Measurements from ENCODE around the gene CSNK2A3.
"Not testable (repeated sequence)": the region's sequence is repeated elsewhere in the genome, so short reads cannot be mapped to it uniquely, and the experiment has no call there.

CSNK2A3 gene

DNA sequence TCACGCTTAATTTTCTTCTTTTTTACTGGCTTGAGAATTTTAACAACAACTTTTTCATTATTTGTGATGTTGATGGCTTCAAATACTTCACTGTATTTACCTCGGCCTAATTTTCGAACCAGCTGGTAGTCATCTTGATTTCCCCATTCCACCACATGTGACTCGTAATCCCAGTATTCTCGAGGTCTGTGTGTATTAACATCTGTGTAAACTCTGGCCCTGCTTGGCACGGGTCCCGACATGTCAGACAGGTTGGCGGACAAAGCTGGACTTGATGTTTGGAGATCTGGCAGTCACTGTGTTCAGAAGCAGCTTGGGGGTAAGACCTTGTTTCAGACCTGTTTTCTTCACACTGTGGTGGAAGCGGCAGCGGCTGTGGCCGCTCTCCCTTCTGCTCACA lies at the start of gene CSNK2A3:
CSNK2A3 (minus strand) TSS at position 373 of the 400 bp plus-strand sequence; CDS start at position 242, 131 bp downstream.
- not testable (repeated sequence) for DNase-seq

DNA sequence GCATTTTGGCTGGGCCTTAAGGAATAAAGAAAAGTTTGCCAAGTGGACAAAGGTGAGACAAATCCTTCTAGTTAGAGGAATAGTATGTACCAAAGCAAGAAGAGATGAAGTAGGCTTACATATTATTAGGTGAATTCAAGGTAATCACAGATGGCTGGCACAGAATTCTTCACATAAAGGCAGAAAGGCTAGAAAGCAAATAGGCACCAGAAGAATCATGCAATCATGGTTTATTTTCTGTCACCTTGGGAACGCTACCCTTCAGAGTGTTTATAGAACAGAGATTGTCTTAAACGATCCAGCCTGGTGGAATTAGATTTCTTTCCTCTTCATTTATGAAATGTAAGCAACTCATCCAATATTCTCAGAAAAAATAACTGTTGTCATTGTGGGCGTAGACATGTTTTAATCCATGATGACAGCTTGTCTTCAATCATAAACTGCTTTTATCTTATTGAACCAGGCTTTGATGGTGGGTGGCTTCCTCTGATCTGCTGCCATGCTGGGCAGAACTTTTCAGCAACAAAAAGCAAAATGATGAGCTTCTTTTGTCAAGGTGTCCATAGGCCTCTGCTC lies 49.0 kb upstream of the CSNK2A3 start:
- DNase-seq = no peak

DNA sequence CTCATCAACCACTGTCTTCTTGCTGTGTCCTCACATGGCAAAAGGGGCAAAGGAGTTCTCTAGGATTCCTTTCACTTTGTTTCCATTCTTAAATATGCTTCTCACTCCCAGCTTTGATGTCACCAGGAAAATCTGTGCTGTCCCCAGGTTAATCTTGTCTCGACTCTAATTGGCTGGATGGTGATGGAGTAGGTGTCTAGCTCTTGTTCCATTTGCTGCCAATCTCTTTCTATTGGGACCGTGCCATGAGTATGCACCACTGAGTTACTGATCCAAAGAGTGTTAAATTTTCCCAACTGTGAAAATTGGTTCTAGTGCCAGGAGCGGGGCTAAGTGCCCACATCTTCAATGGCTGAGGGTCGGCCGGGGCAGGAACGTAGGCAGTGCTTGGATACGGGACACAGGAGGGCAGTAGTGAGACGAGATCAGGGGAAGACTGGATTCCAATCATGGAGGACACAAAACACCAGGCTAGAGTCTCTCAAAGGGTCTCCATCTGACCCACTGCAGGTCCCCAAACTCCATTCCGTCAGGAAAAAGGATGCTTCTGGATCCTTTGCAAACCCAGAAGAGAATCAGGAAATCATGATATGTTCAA lies 47.7 kb upstream of the CSNK2A3 start:
- no peak for DNase-seq

GRCh38 chr11:11400121-11400520 lies 47.1 kb upstream of the CSNK2A3 start:
- DNase-seq = no peak

DNA sequence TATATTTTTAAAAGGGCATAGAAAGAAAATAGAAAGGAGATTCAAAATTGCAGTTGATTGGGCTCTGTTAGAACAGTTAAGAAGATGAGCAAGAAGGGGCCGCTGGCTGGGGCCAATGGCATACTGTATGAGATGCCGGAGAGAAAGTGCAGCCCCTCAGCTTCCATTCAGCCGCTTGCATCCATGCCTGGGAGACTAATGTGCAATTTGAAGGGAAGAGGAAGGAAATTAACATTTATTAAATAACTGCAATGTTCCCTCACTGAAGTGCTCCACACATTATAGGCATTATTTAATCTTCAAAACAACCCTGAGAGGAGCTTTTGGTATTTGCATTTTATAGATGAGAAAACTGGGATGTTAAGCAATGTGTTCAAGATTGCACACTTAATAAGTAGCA lies 44.7 kb upstream of the CSNK2A3 start:
- no peak for DNase-seq

DNA sequence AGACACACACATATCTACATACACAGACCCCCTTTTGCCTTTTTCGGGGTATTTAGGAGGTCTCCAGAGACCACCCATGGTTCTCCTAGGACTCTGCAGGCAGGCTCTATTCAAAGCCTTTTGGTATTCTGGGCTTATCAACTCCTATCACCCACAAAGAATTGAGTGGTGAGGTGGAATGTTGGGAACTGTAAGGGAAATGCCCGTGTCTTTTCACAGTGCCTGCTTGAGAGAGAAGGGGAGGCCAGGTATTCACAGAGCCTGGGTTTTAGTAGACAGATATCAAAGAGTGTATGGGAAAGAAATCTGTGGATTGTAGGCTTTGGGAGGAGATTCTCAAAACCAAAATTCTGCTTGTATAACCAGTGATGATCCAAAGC lies 44.0 kb upstream of the CSNK2A3 start:
- DNase-seq = no peak

GRCh38 chr11:11396301-11397035 lies 43.4 kb upstream of the CSNK2A3 start:
- DNase-seq = no peak

- no peak for DNase-seq
These were observed 42.1 kb upstream of the CSNK2A3 start for GRCh38 chr11:11395126-11395525.

GRCh38 chr11:11394241-11394640 lies 41.2 kb upstream of the CSNK2A3 start:
- DNase-seq = no peak

DNA sequence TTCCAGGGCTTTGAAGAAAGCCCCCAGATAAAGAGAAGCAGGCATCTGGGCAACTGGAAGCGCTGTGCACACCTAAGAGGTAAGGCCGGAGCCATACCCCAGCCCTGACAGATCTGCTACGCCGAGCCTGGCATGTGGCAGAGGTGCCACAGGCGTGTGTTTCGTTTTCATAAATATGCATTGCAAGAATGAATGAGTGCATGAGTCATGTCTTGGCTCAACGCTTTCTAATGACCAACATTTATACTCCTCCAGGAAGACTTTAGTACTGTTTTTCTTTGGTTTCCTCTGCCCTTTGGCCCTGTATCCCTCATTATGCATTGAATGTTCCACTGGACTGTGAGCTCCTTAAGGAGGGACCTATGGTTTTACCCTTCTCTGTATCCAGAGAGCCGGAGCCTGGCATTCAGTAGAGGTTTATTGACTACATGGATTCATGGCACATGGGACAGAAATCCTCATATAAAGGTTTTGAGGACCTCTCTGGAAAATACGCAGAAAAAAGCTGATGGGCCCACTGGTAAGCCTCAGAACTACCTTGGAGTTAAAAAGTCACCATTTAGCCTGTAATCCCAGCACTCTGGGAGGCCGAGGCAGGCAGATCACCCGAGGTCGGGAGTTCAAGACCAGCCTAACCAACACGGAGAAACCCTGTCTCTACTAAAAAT lies 38.9 kb upstream of the CSNK2A3 start:
- no peak for DNase-seq

DNA sequence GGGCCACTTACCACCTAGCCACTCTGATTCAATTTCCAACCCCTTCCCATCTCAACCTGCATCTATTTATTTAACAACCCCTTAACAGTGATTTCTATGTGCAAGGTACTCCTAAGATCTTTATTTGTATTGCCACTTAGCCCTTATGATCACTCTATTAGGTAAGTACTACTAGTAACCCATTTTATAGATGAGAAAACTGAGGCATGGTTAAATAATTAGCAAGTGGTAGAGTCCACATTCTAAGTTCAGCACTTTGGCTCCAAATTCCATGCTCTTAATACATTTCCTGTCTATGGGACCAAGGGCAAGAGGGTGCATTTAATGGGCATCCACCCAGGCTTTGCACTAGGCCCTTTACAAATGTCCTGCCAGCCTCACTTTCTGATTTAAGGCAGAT lies 38.1 kb upstream of the CSNK2A3 start:
- no peak for DNase-seq

DNA sequence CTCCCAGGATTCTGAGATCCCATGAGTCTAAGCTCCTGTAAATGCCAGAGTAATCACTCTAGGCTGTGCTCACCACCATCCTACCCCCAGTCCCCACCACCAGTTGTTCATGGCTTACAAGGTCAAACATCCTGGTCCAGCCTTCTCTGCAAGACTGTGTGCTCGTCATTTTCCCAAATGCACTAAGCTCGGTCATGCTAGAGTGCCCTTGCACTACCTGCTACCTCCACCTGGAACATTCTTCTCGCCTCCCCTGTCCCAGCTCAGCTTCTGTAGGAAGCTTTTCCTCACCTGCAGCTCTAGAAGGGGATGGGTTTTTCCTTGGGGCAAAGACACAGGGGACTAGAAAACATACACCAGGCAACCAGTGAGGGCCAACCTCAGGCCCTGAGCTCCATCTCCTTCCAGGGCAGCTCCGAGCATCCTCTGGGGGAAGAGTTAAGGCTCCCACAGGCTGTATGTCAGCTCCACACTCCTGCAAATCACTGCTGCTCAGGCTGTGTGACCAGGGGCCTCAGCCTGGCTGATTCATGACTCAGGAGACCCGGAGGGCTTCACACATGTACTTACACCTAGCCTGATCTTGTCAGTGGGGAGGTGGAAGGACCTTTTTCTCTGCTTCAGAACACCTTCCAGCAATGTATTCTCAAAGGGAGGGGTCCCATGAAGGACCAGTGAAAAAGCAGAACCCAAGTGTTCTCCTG lies 37.2 kb upstream of the CSNK2A3 start:
- DNase-seq = no peak

DNA sequence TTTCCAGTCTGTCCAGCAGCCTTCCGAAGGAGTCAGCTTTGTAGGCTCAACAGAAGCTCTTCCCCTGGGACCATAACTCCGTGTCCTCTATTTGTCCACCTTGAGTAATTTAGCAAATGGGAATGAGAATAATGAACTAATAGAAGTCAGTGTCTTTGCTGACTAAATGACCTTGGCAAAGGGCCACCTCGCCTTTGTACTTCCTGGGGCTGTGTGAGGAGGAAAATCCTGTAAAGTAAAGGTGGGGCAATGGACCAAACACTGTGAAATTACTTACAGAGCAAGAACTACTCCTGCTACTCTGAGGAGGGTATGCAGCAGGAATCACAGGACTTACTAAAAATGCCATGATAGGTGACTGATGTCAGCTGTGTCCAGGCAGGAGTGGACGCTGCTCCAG lies 36.2 kb upstream of the CSNK2A3 start:
- no peak for DNase-seq

GRCh38 chr11:11387622-11388305 lies 34.7 kb upstream of the CSNK2A3 start:
- DNase-seq = no peak

DNA sequence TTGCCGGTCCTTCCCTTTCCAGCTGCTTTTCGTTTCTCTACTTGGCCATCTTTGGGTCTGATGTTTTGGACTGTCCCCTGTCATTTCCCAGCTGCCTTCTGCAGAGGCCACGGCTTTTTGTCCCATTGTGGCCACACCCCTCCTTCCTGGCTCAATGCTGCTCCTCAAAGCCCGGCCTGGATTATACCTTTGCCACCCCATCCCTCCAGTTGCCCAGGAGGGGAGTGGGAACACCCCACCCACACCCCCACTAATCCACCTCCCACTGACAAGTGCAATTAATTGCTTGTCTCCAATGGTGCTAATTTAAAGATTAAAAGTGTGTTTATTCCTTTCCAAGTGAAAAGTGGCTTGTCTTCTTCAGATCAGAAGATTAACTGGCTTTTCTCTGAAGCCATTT lies 34.2 kb upstream of the CSNK2A3 start:
- DNase-seq = no peak

GRCh38 chr11:11384829-11385228 lies 31.8 kb upstream of the CSNK2A3 start:
- DNase-seq = no peak

DNA sequence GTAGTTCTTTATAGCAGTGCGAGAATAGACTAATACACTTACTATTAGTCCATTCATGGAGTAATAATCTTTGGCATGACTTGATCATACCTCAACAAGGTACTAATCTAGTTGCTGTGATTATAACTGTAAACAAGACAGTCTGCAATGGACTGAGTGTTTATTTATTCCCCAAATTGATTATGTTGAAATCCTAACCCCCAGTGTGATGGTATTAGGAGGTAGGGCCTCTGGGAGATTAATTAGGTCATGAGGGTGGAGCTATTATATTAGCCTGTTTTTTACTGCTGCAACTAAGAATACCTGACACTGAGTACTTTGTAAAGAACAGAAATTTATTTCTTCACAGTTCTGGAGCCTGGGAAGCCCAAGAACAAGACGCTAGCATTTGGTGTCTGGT lies 30.9 kb upstream of the CSNK2A3 start:
- no peak for DNase-seq

GRCh38 chr11:11382858-11383532 lies 29.9 kb upstream of the CSNK2A3 start:
- DNase-seq = no peak

DNA sequence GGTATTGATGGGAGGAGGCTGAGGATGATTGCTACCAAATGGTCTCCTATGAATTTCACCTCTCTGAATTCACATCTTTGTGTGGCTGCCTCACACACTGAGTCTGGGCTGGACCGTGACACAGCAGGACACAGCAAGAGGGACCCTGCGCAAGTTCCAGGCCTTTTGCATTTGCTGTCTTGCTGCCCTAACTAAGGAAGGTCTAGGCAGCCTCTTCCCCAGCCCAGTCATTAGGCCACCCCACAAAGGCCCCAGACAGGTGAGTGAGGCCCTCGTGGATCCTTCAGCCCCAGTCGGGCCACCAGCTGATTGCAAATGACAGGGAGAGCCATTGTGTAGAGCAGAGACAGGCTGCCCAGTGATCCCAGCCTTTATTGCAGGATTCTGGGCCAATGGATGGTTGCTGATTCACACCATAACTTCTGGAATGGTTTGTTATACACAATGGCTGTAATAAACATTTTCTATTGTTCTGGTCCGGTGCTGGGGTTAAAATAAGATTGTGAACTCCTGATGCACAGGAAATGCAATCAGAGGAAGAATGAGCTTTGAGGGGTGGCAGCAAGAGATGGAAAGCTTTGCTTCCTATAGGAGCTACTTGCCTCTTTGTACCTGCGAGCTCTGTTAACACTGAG lies 28.5 kb upstream of the CSNK2A3 start:
- DNase-seq = no peak

- no peak for DNase-seq
These were observed 27.8 kb upstream of the CSNK2A3 start for GRCh38 chr11:11380883-11381282.

- no peak for DNase-seq
These were observed 27.3 kb upstream of the CSNK2A3 start for GRCh38 chr11:11380340-11380739.

DNA sequence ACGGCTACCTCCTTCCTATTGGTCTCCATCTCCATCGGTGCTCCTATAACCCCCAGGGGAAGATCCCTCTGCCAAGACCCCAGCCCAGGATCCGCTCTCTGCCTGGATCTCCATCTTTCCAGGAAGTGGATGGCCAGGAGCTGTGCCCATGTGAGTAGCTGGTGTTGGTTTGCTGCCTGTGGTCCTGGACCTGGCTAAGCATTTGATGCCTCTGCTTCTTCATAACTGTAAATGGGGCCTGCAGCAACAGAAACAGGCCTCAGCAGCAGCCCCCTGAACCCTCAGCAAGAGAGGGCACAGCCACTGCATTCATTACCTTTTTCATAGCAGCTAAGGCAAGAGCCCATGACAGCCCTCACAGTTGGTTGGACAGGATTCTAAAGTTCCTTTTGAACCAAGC lies 26.6 kb upstream of the CSNK2A3 start:
- no peak for DNase-seq
